Aortic smooth muscle cell (primary cell): ENCODE data around the gene CAVIN4. TPM values are rescaled to one million over a fixed set of nuclear protein-coding genes. Genes with fewer than 3 reads are reported as not detected.

ENCODE experiments used
- total RNA-seq: library from RNA; depleted of rRNA; stranded (reverse); fragments of >200 nt; gene quantifications from 2 replicates; pipeline ENCODE4 v1.2.3, GENCODE V29; 2014

CAVIN4 gene
- total RNA-seq, result 0.92 and 1.2 TPM in 2 replicates

GRCh38 chr9:100577776-100578448 lies at the start of gene CAVIN4:
CAVIN4 (plus strand) TSS chr9:100578079; CDS start chr9:100578144, 65 bp downstream.

Other genes with a start within 250 kb of the CAVIN4 start
- 25.5 and 27.2 TPM in 2 replicates for gene TEX10, start 225.1 kb upstream of the CAVIN4 start, total RNA-seq
- 54.7 and 58.9 TPM in 2 replicates for gene MSANTD3, start 150.9 kb upstream of the CAVIN4 start, total RNA-seq
- gene TMEFF1, start 104.9 kb upstream of the CAVIN4 start, total RNA-seq, result 0.87 and 1.1 TPM in 2 replicates